Adrenal gland (tissue), 5 donors: Measurements from ENCODE around the gene PKD1.

ENCODE experiments used
- POLR2A ChIP-seq, 2 donors: fragments of 450-650 bp; IDR thresholded peaks; one replicate each; pipeline ENCODE4 v1.6.1; 2017; ENCODE audit warnings: antibody characterized with exemption in 2 of 2, mild to moderate bottlenecking in 2 of 2, moderate library complexity in 1 of 2
- TF ChIP-seq, protein P1 (sequence below), 6 experiments: fragments of 450-650 bp in 4 of 6; fragments of 200-600 bp in 2 of 6; sonication (generic) in 1 of 6; IDR thresholded peaks; 1 replicate in 5 of 6; 2 replicates in 1 of 6; pipeline versions ENCODE4 v1.5.1 to v1.8.0; 2016 to 2021; ENCODE audit warnings: antibody characterized with exemption in 6 of 6, mild to moderate bottlenecking in 2 of 6, moderate library complexity in 1 of 6
- donor health status: DM: no; HTN: no; CAD: no.

DNA sequence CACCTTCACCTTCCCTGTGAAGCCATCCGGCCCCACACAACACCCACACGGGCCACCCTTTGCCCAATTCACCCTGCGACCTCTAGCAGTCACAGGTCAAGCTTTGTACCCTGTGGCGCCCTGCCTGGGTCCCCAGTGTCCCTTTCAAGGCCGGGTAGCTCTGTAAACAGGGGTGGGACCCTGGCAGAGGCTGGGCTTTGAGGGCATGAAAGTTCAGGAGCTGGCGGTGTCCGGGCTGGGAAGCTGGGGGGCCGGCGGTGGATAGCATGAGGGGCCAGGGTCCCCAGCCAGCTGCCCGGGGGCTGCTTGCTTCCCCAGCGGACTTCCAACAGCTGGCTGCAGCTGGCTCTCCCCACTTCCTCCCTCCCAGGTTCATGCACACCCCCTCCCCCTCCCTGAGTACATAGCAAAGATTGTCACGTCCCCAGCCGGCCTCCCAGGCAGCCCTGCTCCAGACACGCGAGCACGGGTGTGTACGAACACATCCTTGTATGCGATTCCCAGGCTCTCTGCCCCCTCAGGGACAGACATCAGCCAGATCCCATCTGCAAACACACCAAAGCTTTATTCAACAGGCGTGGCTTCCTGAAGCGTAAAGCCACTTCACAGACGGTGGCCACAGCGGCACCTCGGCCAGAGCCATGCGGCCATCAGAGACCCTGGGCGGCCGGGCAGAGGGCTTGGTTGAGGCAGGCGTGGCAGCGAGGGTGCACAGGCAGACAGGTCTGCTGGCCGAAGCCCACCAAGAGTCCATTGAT lies 96.2 kb downstream of the PKD1 start:
- TF ChIP-seq, protein P1, sequence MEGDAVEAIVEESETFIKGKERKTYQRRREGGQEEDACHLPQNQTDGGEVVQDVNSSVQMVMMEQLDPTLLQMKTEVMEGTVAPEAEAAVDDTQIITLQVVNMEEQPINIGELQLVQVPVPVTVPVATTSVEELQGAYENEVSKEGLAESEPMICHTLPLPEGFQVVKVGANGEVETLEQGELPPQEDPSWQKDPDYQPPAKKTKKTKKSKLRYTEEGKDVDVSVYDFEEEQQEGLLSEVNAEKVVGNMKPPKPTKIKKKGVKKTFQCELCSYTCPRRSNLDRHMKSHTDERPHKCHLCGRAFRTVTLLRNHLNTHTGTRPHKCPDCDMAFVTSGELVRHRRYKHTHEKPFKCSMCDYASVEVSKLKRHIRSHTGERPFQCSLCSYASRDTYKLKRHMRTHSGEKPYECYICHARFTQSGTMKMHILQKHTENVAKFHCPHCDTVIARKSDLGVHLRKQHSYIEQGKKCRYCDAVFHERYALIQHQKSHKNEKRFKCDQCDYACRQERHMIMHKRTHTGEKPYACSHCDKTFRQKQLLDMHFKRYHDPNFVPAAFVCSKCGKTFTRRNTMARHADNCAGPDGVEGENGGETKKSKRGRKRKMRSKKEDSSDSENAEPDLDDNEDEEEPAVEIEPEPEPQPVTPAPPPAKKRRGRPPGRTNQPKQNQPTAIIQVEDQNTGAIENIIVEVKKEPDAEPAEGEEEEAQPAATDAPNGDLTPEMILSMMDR (IDR thresholded peaks at IDR 0.05) = no peak
- TF ChIP-seq POLR2A (IDR thresholded peaks at IDR 0.05) = no peak
